Lower lobe of right lung (tissue), 2 donors: Measurements from ENCODE around the gene PVRIG. TPM values are rescaled to one million over a fixed set of nuclear protein-coding genes. Genes with fewer than 3 reads are reported as not detected.
"Not testable (repeated sequence)": the region's sequence is repeated elsewhere in the genome, so short reads cannot be mapped to it uniquely, and the experiment has no call there.

Source experiments
- ATAC-seq, 2 donors: fragments of 200-7000 bp; cut with Tn5 transposase; one replicate each; pipeline ENCODE4 v1.9.1; 2020 to 2022; ENCODE audit warnings: mild to moderate bottlenecking in 2 of 2, moderate library complexity in 2 of 2
- DNase-seq: peaks from one replicate; pipeline ENCODE4 v3.0.0-alpha.2; 2020
- H3K27ac ChIP-seq: fragments of 200-600 bp; one replicate; pipeline ENCODE4 v1.8.0; 2022
- H3K27me3 ChIP-seq: fragments of 200-600 bp; one replicate; pipeline ENCODE4 v1.8.0; 2022; ENCODE audit warnings: low read depth
- H3K36me3 ChIP-seq: fragments of 200-600 bp; one replicate; pipeline ENCODE4 v1.8.0; 2022; ENCODE audit warnings: mild to moderate bottlenecking
- H3K4me1 ChIP-seq: fragments of 200-600 bp; one replicate; pipeline ENCODE4 v1.8.0; 2022
- H3K4me3 ChIP-seq: fragments of 200-600 bp; one replicate; pipeline ENCODE4 v1.8.0; 2022; ENCODE audit warnings: mild to moderate bottlenecking
- H3K9me3 ChIP-seq: fragments of 200-600 bp; one replicate; pipeline ENCODE4 v1.8.0; 2022
- CTCF ChIP-seq: fragments of 200-600 bp; IDR thresholded peaks from one replicate; pipeline ENCODE4 v1.8.0; 2022; ENCODE audit warnings: antibody characterized with exemption, mild to moderate bottlenecking
- intact Hi-C: fragments of 100-400 bp; cut with DNase I; formaldehyde crosslinking; loops from one replicate; pipeline ENCODE4 v1.11.0; 2022
- total RNA-seq: library from RNA; stranded (reverse); fragmentation: NEBNext Ultra II Directional; extraction: Animal tissue kit (Norgen Biotek cat#: 25700); gene quantifications from one replicate; pipeline ENCODE4 v1.2.1, GENCODE V29; 2021
- donor health status: DM: no; HTN: yes; CAD: no; lungs with severe emphysema.

The PVRIG gene
- total RNA-seq, 1 donor from 2014 or later = not detected

- TF ChIP-seq CTCF = no peak
- intact Hi-C loops = no loop called here
- Histone ChIP-seq H3K4me1 (no peaks in the 10 kb centered on the region), H3K27ac (no peak overlapping the region), H3K9me3 (no peaks in the 10 kb centered on the region), H3K36me3 (no peaks in the 10 kb centered on the region), H3K27me3 (no peaks in the 10 kb centered on the region), H3K4me3 (no peak overlapping the region)
- ATAC-seq = peak; percentile 48 to 81
- DNase-seq = no peak
These were observed 27.5 kb downstream of the PVRIG start for GRCh38 chr7:100247152-100247757.

GRCh38 chr7:100248483-100248882 is 28.7 kb downstream of the PVRIG start:
- intact Hi-C loops = no loop called here
- Histone ChIP-seq H3K27ac (no peak overlapping the region), H3K9me3 (no peaks in the 10 kb centered on the region), H3K36me3 (no peaks in the 10 kb centered on the region), H3K27me3 (no peaks in the 10 kb centered on the region), H3K4me3 (no peak overlapping the region), H3K4me1 (no peaks in the 10 kb centered on the region)
- ATAC-seq (no peak), DNase-seq (no peak)
- TF ChIP-seq CTCF = no peak

- Histone ChIP-seq H3K9me3 (no peaks in the 10 kb centered on the region), H3K4me3 (no peak overlapping the region), H3K4me1 (no peaks in the 10 kb centered on the region), H3K27ac (no peak overlapping the region), H3K36me3 (no peaks in the 10 kb centered on the region), H3K27me3 (no peaks in the 10 kb centered on the region)
- no peak for DNase-seq
- intact Hi-C loops = no loop called here
- TF ChIP-seq CTCF = no peak
- ATAC-seq = peak in 1 of 2 donors; percentile 51
These were observed 37.3 kb downstream of the PVRIG start for GRCh38 chr7:100257017-100257416.

- H3K4me1 ChIP-seq, ATAC-seq, H3K36me3 ChIP-seq, intact Hi-C loops, DNase-seq, H3K27ac ChIP-seq, H3K27me3 ChIP-seq, H3K4me3 ChIP-seq, H3K9me3 ChIP-seq: not testable (repeated sequence)
These were observed 40.2 kb downstream of the PVRIG start for GRCh38 chr7:100259984-100260383.

GRCh38 chr7:100262896-100263295 is 43.1 kb downstream of the PVRIG start:
- not testable (repeated sequence) for DNase-seq, H3K9me3 ChIP-seq

GRCh38 chr7:100264223-100264622 is 44.5 kb downstream of the PVRIG start:
- DNase-seq, H3K4me1 ChIP-seq, ATAC-seq, H3K27me3 ChIP-seq, H3K36me3 ChIP-seq, H3K4me3 ChIP-seq, intact Hi-C loops, H3K9me3 ChIP-seq, H3K27ac ChIP-seq: not testable (repeated sequence)

More at GRCh38 chr7:100262896-100263295, 43.1 kb downstream of the PVRIG start:
- H3K4me3 ChIP-seq, intact Hi-C loops, H3K36me3 ChIP-seq, H3K27ac ChIP-seq, H3K4me1 ChIP-seq, H3K27me3 ChIP-seq, ATAC-seq: not testable (repeated sequence)

GRCh38 chr7:100264669-100265165 is 45.0 kb downstream of the PVRIG start:
- H3K4me3 ChIP-seq, H3K36me3 ChIP-seq, H3K9me3 ChIP-seq, H3K4me1 ChIP-seq, ATAC-seq, intact Hi-C loops, DNase-seq, H3K27ac ChIP-seq, H3K27me3 ChIP-seq: not testable (repeated sequence)

- H3K27me3 ChIP-seq, DNase-seq, ATAC-seq, intact Hi-C loops, H3K4me3 ChIP-seq, H3K4me1 ChIP-seq, H3K9me3 ChIP-seq, H3K27ac ChIP-seq, H3K36me3 ChIP-seq: not testable (repeated sequence)
These were observed 46.1 kb downstream of the PVRIG start for GRCh38 chr7:100265851-100266250.
